GM12865 (cell line): Measurements from ENCODE around the gene SLC5A6.

Experiments
- DNase-seq: peaks from one replicate; pipeline ENCODE4 v3.0.0; 2010; ENCODE audit warnings: low read depth
- H3K4me3 ChIP-seq: 2 replicates; pipeline ENCODE4 v1.5.1; 2011; ENCODE audit warnings: mild to moderate bottlenecking, low read depth, low read length, control low read depth
- TF ChIP-seq, protein P1 (sequence below): IDR thresholded peaks from 2 replicates; pipeline ENCODE4 v1.5.1; 2011; ENCODE audit warnings: low read length, control low read depth, low read depth, inconsistent platforms; ENCODE audit not compliant: insufficient read depth; ENCODE audit errors: missing control alignments

Gene SLC5A6

DNA sequence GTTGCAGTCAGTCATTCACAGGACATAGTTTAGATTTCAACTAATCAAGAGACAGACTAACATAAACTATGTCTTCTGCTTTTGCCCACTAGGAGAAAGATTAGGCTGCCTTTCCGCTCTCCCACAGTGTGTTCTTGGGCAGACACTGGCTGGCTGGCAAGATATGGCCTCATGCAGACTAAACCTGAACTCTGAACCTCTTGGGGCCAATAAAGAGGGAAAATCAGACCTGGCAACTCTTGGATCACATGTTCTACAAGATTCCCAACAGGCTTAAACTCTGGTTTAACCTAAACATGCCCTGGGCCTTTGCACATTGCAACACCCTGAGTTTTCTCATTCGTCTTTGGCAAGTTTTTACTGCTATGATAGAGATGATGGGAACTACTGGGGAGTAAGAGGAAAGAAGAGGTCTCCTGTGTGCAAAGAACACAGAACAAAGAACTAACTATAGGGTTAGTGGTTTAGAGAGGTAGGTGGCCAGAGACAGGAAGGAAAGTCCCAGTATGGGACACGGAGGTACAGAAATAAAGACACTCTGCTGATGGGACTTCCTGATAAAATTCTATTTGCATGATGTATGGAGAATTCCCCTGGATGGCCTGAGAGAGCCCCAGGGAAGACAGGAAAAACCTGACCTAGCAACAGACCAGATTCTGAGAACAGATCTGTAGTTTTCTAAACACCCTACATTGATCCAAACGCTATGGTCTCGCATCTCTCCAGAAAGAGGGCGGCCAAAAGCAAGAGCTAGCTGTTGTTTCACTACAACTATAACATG lies 2.3 kb downstream of the SLC5A6 start:
- H3K4me3 ChIP-seq, result no peak overlapping the region
- peak; percentile 18 for DNase-seq
- TF ChIP-seq, protein P1, sequence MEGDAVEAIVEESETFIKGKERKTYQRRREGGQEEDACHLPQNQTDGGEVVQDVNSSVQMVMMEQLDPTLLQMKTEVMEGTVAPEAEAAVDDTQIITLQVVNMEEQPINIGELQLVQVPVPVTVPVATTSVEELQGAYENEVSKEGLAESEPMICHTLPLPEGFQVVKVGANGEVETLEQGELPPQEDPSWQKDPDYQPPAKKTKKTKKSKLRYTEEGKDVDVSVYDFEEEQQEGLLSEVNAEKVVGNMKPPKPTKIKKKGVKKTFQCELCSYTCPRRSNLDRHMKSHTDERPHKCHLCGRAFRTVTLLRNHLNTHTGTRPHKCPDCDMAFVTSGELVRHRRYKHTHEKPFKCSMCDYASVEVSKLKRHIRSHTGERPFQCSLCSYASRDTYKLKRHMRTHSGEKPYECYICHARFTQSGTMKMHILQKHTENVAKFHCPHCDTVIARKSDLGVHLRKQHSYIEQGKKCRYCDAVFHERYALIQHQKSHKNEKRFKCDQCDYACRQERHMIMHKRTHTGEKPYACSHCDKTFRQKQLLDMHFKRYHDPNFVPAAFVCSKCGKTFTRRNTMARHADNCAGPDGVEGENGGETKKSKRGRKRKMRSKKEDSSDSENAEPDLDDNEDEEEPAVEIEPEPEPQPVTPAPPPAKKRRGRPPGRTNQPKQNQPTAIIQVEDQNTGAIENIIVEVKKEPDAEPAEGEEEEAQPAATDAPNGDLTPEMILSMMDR, result no peak

DNA sequence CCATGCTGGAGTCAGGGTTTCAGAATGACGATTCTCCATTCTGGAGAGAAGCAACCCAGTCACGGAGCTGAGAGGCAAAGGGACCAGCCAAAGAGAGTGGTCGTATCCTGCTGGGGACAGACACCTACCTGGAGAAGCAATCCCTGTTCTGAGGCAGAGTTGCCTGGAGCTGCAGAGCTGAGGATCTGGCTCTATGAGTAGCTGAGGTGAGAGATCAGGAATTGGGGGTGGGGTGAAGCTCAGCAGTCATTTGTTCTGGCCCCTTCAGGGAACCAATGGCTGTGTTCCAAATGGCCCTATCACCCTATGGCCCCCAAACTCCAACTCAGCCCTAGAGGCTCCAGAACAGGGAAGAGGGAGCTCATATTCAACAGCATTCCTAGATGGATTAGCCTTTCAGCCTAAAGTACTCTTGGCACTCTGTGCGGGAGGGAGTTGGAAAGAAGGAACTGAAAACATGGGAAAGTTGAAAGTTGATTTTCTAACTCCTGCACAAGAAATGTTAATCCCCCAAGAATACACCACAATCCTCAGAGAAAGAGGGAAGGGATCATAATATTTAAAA lies 3.5 kb downstream of the SLC5A6 start:
- TF ChIP-seq, protein P1, result no peak
- no peak for DNase-seq
- H3K4me3 ChIP-seq, result no peak overlapping the region

DNA sequence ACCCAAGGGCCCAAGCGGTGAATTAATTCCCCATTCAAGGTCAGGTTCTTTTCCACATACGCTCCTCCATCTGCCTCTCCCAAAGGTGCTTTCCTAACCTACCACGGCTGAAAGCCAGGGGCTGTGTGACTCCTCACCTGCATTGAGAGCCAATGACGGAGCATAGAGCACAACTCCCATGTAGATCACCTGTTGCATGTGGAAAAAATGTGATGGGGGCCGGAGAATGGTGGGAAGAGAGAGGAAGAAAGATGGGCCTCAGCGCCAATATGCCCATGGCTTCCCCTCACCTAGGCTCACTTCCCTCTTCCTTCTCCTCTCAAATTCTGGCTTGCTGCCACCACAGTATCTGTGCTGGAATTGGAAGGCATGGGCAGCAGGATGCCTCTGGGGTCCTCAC lies 5.7 kb downstream of the SLC5A6 start:
- H3K4me3 ChIP-seq, result no peak overlapping the region
- TF ChIP-seq, protein P1, result no peak
- DNase-seq, result no peak

DNA sequence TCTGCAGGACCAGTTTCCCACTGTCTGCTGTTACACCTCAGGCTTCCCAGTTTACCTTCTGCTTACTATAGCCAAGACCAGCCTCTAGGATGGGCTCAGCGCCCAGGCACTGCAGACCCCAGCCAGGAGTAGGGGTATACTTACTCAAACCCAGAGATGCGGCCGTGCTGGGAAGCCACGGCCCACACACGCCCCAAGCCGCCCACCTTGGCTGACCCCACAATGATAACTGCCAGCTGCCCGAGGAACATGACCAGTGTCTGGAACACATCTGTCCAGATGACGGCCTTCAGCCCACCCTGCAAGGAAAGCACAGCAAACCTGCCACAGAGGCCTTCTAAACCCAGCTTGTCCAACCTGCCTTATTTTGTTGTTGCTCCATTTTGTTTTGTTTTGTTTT lies 6.9 kb downstream of the SLC5A6 start:
- TF ChIP-seq, protein P1, result no peak
- no peak for DNase-seq
- no peak overlapping the region for H3K4me3 ChIP-seq

DNA sequence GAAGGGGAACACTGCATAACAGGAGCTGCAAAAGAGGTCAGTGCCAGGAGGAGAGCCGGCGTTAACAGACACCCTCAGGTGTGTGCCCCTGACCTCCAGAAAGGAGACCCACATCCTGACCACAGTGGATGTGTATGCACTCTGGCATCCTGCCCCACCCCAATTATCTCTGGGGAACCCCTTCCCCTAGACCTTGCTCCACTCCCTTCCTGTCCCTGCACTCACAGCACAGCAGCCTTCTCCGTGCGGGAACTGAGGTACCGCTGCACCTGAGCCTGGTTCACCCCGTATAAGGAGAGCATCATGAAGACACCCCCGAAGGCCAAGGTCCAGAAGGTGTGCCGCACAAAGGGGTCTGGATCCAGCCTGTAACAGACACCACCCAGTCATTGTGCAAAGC lies 7.5 kb downstream of the SLC5A6 start:
- TF ChIP-seq, protein P1, result no peak
- no peak overlapping the region for H3K4me3 ChIP-seq
- DNase-seq, result no peak

DNA sequence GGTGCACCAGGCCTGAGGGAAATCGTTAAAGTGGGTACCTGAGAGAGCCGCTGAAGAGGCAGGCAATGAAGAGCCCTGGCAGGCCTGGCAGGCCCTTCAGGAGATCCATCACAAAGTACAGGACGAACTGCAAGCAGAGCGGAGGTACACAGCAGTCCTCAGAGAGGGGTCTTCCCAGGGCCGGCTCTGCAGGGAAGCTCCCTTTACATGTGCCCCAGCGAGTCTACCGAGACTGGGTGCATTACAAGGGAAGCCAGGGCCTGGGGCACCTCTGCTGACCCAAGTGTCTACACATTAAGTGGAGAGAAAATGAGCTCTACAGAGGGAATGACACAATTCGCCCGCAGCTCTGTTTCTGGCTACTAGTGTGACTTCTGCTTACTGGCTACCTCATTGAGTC lies 8.3 kb downstream of the SLC5A6 start:
- H3K4me3 ChIP-seq, result no peak overlapping the region
- no peak for DNase-seq
- TF ChIP-seq, protein P1, result no peak
